Inflammatory macrophage treated with lipopolysaccharide for 4 hours (primary cell): ENCODE results near the gene KIDINS220.
A peak's percentile ranks its signal among the peaks of the same experiment; 100 is the strongest.
"Not testable (repeated sequence)": the region's sequence is repeated elsewhere in the genome, so short reads cannot be mapped to it uniquely, and the experiment has no call there.

Experiments used
- DNase-seq: peaks from one replicate; pipeline ENCODE4 v3.0.0-alpha.2; 2020

Gene KIDINS220

DNA sequence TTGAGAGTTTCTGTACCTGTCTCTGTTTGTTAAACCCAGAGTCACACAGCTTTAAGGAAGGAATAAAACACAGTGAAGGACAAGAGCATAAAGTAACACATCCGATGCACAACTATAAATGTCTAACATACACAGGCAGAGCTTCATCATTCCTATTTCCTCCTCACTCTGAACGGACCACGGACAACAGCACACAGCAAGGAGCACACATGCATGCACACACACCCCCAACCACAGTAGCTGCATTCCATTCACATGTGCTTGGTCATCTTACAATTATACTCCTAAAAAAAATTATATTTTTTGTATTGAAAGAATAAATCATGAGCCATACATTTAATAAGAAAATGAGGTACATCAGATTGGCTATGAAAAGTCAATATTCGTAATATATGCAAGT is 97.3 kb downstream of the KIDINS220 start:
- DNase-seq: no peak

- no peak for DNase-seq
Measured at GRCh38 chr2:8737571-8738175, 99.7 kb downstream of the KIDINS220 start.

DNA sequence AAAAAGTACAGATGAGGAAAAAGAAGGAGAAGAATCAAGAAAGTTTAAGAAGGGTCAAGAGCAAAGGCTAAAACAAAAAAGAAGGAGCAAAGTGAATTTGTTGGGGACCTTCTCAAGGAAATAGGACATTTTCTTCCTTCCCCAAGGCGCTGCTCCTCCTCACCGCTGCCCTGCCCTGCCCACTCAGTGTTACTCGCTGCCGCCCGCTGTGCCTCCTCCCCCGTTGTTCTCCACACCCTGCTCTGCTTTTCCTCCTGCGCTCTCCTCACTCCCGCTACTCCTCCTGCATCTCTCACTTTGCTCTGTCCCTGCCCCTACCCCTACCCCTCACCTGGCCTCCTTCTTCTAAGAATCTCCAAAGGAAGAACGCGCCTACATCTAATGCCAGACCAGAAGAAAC is 104.8 kb downstream of the KIDINS220 start:
- DNase-seq: no peak

DNA sequence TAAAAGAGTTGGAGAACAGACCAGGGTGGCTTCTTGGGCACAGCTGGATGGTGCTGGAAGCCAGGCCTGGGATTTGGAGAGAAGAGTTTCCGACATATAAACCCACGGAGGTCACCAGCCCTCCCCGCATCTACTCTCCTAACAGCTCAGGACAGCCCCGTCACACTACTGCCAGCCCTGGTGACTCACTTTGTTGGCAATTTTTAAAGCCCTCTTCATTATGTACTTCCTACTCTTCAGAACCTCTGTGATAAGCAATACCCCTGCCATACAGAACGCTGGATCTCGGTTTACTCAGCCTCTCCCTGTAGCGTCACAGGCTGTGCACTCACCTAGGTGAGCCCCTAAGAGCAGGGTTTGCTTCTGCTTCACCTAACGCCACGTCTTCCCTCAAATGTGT is 107.5 kb downstream of the KIDINS220 start:
- no peak for DNase-seq

- DNase-seq: not testable (repeated sequence)
Measured at GRCh38 chr2:8729101-8729500, 108.3 kb downstream of the KIDINS220 start.

DNA sequence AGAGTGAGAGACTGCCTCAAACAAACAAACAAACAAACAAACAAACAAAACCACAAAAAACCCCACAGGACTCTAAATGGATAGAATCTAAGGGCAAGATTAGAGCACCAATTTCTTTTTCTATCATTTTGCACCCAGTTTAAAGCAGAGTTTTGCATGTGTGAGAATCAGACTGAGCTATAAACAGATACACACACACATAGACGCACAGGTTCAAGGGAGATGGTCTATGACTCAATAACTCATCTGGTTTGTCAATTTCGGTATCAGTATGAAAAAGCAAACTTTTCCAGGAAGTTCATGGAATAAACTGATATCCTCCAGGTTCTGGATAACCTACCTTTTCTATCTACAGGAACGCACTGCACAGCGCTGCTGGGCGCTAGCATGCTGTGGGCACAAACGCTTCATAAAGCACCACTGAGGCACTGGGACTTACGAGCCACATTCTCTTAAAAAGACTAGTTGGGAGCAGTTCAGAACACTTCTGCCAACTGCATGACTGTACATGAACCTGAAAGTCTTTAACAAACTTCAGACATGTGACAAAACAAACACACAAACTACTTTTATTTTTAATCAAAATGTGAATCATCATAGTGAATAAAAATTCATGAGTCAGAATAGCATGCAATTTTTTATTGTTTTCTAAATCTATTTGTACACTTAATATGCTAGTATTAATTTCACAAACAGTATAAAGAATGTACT is 109.0 kb downstream of the KIDINS220 start:
- no peak for DNase-seq

DNA sequence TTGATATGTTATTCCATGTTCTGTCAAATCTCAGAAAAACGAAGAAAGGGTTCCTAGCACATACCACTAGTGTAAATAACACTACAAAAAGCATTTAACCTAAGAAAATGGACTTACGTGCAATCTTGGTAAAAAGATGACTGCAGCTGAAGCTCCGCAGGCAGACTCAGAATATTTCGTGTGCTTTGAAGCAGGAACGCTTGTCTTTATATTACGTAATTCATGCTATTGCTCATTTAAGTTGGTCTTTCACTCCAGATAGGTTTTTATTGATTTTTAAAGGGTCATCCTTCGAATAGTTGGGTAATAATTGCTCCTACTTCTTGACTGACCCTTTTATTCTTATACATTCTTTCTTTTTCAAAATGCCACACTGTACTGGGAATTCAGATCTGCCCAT is 111.6 kb downstream of the KIDINS220 start:
- DNase-seq: no peak

GRCh38 chr2:8722986-8723385 is 114.4 kb downstream of the KIDINS220 start:
- no peak for DNase-seq

DNA sequence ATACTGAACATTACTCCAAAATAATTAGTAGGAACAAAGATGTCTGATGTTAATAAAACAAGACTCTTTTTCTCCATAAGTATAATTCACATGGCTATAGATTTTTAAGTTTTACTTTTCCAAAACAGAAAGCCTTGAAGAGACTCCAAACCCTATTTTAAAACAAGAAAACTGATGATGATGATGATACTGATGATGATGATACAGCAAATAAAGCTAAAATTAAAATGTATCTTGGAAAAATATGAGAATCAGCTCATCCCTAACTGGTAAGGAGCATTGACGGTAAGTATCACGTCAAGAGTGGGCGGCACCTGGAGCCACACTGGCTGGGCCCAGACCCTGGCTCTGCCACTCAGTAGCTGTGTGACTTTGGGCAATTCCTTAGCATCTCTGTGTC is 116.0 kb downstream of the KIDINS220 start:
- no peak for DNase-seq

- DNase-seq: no peak
Measured at GRCh38 chr2:8720741-8721140, 116.7 kb downstream of the KIDINS220 start.

GRCh38 chr2:8719528-8719927 is 117.9 kb downstream of the KIDINS220 start:
- DNase-seq: no peak

GRCh38 chr2:8714971-8715370 is 122.4 kb downstream of the KIDINS220 start:
- DNase-seq: no peak

DNA sequence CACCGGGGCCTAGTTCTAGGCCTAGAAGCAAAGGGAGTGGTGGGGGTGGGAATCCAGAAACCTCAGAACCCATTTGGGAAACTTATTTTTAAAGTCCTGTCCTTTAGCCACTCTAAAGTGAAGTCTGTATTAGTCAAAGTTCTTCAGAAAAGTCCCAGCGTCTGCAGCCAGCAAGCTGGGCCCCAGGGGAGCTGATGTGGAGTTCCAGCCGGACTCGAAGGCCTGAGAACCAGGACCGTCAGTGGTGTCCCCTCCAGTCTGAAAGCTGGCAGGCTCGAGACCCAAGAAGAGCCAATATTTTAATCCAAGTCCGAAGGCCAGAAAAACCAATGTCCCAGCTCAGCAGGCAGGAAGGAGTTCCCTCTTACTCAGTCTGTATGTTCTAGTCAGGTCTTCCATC is 123.1 kb downstream of the KIDINS220 start:
- DNase-seq: no peak

DNA sequence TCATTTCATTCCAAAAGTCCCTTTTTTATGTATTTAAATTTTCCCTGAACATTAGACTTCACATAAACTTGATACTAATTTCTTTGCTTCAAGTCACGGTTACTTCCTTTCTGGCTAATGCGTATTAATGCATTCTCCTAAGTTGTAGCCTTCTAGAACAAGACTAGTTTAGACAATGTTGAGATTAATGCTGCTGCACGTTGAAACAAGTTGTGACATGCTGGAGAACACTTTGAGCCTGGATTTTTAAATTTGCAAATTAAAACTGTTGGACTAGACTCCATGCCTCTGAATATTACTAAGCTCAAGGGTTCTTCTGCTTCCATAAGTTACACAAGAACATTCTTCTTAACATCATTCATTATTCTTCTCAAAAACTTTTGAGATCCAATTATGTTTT is 126.5 kb downstream of the KIDINS220 start:
- DNase-seq: no peak

DNA sequence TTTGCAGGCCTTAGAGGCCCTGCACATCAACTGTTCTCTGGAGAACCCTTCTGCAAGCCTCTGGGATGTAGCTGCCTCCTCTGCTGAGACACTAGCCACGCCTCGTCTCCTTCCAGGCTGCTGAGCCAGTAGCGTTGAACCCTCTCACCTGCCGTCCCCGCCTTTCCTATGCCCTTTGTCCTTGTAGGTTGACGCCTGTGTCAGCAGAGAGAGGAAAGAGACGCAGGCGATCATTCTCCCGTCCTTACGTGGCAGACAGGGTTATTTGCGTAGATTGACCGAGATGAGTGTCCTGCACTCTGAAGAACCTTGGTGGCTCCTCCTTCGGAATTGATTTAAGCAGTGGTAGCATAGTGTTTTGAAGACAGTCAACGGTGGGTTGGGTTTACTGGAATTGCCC is 127.8 kb downstream of the KIDINS220 start:
- DNase-seq: no peak

- no peak for DNase-seq
Measured at GRCh38 chr2:8704906-8705305, 132.5 kb downstream of the KIDINS220 start.

DNA sequence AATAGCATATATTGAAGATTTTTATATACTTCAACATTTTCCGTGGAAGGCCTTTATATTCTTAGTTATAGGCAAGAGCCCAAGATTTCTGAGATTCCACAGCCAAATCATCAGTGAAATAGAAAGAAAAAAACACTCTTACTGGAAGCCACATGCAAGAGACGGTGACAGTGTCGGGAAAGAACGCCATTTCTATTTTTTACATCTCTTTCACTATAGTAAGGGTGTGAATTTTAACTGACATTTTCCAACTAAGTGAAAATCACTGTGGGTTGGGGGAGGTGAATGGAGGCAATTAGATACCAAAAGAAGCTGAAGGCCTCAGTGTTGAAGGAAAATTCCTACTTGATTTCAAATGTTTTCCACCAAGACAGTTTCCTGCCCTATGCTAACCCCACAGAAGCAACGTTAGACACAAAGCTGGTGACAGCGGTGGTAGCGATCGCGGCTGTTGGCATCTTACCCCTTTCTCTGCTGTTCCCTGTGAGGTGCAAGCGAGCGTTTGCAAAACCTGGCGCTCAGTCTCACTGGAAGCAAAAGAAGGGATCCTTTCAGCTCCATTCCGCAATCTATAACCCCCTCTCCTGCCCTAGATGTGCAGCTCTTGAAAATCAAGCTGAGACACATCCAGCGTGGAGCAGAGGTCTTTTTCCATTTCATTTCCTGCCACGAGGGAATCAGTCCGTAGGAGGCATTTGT is 135.6 kb downstream of the KIDINS220 start:
- DNase-seq: no peak

GRCh38 chr2:8699839-8700238 is 137.6 kb downstream of the KIDINS220 start:
- DNase-seq: no peak

GRCh38 chr2:8697190-8697589 is 140.2 kb downstream of the KIDINS220 start:
- DNase-seq: no peak

DNA sequence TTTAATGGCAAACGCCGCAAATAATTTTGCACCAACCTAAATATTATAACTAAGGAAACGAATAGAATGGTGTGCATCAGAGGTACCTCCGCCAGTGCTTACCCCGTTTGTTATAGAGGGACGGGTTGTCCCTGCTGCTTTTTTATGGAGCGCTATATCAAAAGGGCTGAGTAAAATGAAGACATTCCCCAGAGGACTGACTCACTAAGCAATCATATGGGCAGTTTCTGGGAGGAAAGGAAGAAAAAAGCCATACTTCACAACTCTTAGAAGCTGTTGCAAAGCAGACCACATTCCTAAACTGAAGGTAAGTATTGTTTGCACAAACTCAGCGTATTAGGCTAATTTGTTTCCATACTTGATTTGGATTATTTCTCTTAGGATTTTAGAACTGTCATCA is 142.7 kb downstream of the KIDINS220 start:
- no peak for DNase-seq

GRCh38 chr2:8693157-8693821 is 144.1 kb downstream of the KIDINS220 start:
- peak; percentile 9 for DNase-seq

DNA sequence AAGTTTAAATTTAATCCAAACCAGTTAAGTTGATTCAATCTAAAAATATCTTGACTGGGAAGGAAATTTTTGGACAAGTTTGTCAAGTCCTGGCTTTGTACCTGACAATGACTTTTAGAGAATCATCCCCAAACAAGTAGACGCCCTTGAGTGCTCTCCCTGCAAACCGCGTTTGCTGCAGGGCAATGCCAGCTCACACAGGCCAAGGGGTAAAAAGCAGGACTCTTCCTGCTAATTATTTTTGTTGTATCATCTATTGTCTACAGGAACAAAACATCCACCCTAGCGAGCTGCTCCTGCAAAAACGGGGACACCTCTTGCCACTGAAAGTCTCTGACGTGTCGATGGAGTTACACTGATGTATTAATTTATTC is 144.6 kb downstream of the KIDINS220 start:
- no peak for DNase-seq

- DNase-seq: no peak
Measured at GRCh38 chr2:8691859-8692437, 145.5 kb downstream of the KIDINS220 start.
